ENCODE measurements around the gene ATXN7. TPM values are rescaled to one million over a fixed set of nuclear protein-coding genes. Genes with fewer than 3 reads are reported as not detected.

ATXN7 gene
- total RNA-seq, 1 experiment from 2014 or later = 36.7 TPM

DNA sequence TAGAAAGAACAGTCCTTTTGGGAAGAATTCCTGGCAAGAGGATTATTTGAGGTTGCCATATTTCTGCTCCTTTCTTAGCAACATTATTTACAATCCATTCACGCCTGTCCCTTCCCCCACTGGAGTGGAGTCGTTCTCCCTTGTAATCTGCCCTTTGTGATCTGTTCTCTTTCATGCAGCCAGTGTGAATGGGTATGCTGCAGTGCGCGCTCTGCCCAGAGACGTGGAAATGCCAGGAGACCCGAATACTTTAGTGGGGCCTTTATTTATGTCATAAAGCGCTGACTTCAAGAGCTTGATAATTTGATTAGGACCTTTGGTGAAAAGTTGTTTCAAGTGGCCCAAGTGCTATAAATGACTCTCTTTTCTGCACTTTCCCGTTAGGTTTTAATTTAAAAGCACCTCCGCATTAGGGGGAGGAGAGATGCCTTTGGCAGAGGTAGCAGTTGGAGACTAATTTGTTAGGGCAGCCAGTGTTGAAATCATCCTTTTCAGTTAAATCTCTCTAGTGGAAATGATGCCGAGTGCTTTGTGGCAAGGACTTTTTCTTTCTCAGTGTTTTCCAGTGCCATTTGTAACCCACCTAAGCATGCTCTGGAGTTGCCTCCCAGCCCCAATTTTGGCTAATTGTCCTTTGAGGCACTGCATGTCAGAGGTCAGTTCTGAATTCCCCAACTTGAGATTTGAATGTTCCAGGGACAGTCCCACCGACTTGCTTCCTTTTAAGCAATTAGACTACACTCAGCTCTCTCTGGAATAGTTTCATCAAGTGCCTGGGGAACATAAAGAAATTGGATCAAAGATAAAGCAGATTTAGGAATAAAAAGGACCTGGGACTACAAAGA, 107.2 kb downstream of the ATXN7 start:
- no peak overlapping the region for H3K4me3 Mint-ChIP-seq (ENCODE audit: unreplicated experiment)
- H3K4me1 Mint-ChIP-seq (ENCODE audit: insufficient read depth, unreplicated experiment) = peaks cover 74% of the 10 kb centered on the region

DNA sequence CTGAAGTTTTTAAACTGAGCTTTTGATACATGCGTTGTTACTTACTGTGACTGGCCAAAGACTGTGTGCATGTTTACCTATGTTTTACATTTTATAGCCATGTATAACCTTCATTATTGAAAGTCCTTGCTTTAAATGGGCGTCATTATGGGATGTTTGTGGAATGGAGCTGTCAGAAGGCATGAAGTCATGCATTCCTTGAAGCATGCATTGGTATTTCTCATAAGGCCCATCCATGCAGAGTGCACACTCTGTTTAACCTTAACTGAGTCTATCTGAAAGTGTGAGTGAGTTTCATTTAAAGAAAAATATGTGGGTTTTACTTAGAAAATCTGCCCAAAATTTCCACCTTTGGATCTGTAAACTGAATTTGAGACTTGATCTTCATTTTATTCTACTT, 108.5 kb downstream of the ATXN7 start:
- Mint-ChIP-seq H3K36me3 (ENCODE audit: insufficient read depth, unreplicated experiment) (no peaks in the 10 kb centered on the region), H3K9me3 (ENCODE audit: unreplicated experiment) (no peaks in the 10 kb centered on the region), H3K27ac (ENCODE audit: low read depth, unreplicated experiment) (peak overlapping the region; percentile 68), H3K4me3 (ENCODE audit: unreplicated experiment) (no peak overlapping the region), H3K27me3 (ENCODE audit: insufficient read depth, unreplicated experiment) (no peaks in the 10 kb centered on the region), H3K4me1 (ENCODE audit: insufficient read depth, unreplicated experiment) (peaks cover 78% of the 10 kb centered on the region)
- BruUV-seq (replicated peaks) = no TSS peak
- DNase-seq (ENCODE audit: unreplicated experiment) = no peak
- ChIA-PET CTCF (interaction anchor here (9.9 to 10.0 kb wide), 2 partner anchors 7 to 19 kb away, joined by 152 to 185 read pairs; no protein-coding TSS in a partner anchor), POLR2A (interaction anchor here (0.8 to 11.5 kb wide), 3 partner anchors 9 to 20 kb away, joined by 3 to 283 read pairs (median 58); no protein-coding TSS in a partner anchor)
- no peak for TF ChIP-seq CTCF (IDR thresholded peaks at IDR 0.05; ENCODE audit: unreplicated experiment)
- intact Hi-C loops (cut with micrococcal nuclease) = no loop called here

More for the DNA sequence above, 107.2 kb downstream of the ATXN7 start:
- peak overlapping the region; percentile 82 for H3K27ac Mint-ChIP-seq (ENCODE audit: low read depth, unreplicated experiment)
- no peaks in the 10 kb centered on the region for H3K27me3 Mint-ChIP-seq (ENCODE audit: insufficient read depth, unreplicated experiment)
- intact Hi-C loops (cut with micrococcal nuclease) = no loop called here
- no TSS peak for BruUV-seq (replicated peaks)
- POLR2A ChIA-PET = interaction anchor here (11.5 kb wide), 1 partner anchor 7 kb away, joined by 283 read pairs; no protein-coding TSS in a partner anchor
- no peaks in the 10 kb centered on the region for H3K9me3 Mint-ChIP-seq (ENCODE audit: unreplicated experiment)
- DNase-seq (ENCODE audit: unreplicated experiment) = no peak
- no peaks in the 10 kb centered on the region for H3K36me3 Mint-ChIP-seq (ENCODE audit: insufficient read depth, unreplicated experiment)
- CTCF ChIA-PET = interaction anchor here (0.5 to 15.7 kb wide), 5 partner anchors 6 to 513 kb away, joined by 3 to 359 read pairs (median 4); no protein-coding TSS in a partner anchor
- TF ChIP-seq CTCF (IDR thresholded peaks at IDR 0.05; ENCODE audit: unreplicated experiment) = no peak

DNA sequence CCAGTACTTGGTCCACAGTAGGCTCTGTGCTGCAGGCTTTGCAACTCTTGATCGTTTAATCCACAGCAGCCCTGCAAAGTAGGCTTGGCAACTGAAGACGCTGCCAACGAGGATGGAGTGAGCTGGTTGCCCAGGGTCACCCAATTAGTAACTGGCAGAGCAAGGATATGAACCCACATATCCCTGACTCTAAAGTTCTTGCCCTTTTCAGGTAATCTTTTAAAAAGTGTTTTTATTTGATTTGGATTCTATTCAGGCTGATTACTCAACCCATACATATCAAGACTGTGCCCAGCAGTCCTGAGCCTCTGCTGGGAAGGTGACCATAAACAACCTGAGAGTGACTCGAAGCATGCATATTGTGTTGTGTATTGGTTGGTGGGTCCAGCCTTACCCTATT, 109.3 kb downstream of the ATXN7 start:
- no peaks in the 10 kb centered on the region for H3K27me3 Mint-ChIP-seq (ENCODE audit: insufficient read depth, unreplicated experiment)
- intact Hi-C loops (cut with micrococcal nuclease) = no loop called here
- H3K36me3 Mint-ChIP-seq (ENCODE audit: insufficient read depth, unreplicated experiment) = no peaks in the 10 kb centered on the region
- CTCF ChIA-PET = interaction anchor here (1.0 to 10.0 kb wide), 4 partner anchors 8 to 50 kb away, joined by 3 to 185 read pairs (median 78); partner anchors contain the start of gene PSMD6
- H3K4me3 Mint-ChIP-seq (ENCODE audit: unreplicated experiment) = no peak overlapping the region
- no peak for DNase-seq (ENCODE audit: unreplicated experiment)
- TF ChIP-seq CTCF (IDR thresholded peaks at IDR 0.05; ENCODE audit: unreplicated experiment) = no peak
- H3K27ac Mint-ChIP-seq (ENCODE audit: low read depth, unreplicated experiment) = peak overlapping the region; percentile 68
- no TSS peak for BruUV-seq (replicated peaks)
- POLR2A ChIA-PET = interaction anchor here (7.8 to 11.5 kb wide), 2 partner anchors 9 to 18 kb away, joined by 58 to 283 read pairs; no protein-coding TSS in a partner anchor
- peaks cover 76% of the 10 kb centered on the region for H3K4me1 Mint-ChIP-seq (ENCODE audit: insufficient read depth, unreplicated experiment)
- no peaks in the 10 kb centered on the region for H3K9me3 Mint-ChIP-seq (ENCODE audit: unreplicated experiment)

GRCh38 chr3:63973406-63973805, 109.7 kb downstream of the ATXN7 start:
- POLR2A ChIA-PET = interaction anchor here (7.8 to 11.5 kb wide), 2 partner anchors 10 to 18 kb away, joined by 58 to 283 read pairs; no protein-coding TSS in a partner anchor
- Mint-ChIP-seq H3K36me3 (ENCODE audit: insufficient read depth, unreplicated experiment) (no peaks in the 10 kb centered on the region), H3K4me3 (ENCODE audit: unreplicated experiment) (peak overlapping the region; percentile 58), H3K4me1 (ENCODE audit: insufficient read depth, unreplicated experiment) (peaks cover 72% of the 10 kb centered on the region), H3K9me3 (ENCODE audit: unreplicated experiment) (no peaks in the 10 kb centered on the region), H3K27me3 (ENCODE audit: insufficient read depth, unreplicated experiment) (no peaks in the 10 kb centered on the region), H3K27ac (ENCODE audit: low read depth, unreplicated experiment) (peak overlapping the region; percentile 68)
- no TSS peak for BruUV-seq (replicated peaks)
- intact Hi-C loops (cut with micrococcal nuclease) = no loop called here
- no peak for DNase-seq (ENCODE audit: unreplicated experiment)
- CTCF ChIA-PET = interaction anchor here (1.0 to 10.0 kb wide), 4 partner anchors 8 to 50 kb away, joined by 3 to 185 read pairs (median 78); partner anchors contain the start of gene PSMD6
- TF ChIP-seq CTCF (IDR thresholded peaks at IDR 0.05; ENCODE audit: unreplicated experiment) = no peak

Measured in MCF 10A (cell line).